ENCODE data around the gene NCS1.

The NCS1 gene

DNA sequence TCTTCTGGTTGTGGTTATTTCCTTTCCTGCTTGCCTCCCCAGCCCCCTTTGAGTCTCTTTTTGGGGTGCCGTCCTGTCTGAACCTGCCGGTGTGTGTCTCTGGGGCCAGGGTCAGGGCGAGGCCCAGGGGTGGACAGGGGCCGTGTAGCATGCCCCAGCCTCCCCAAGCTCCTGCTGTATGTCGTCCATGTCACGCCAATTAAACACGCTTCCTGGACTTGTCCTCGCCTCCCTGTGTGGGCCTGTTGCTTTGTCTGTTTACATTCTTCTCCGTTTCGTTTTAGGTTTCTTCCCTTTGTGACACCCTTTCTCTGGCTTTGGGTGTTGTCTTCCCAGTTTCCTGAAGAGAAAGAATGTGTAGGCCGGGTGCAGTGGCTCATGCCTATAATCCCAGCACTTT, 64.9 kb downstream of the NCS1 start:
- Histone ChIP-seq H3K27ac (ENCODE audit: low read length) (no peak overlapping the region), H3K9ac (ENCODE audit: low read depth, low read length) (no peak overlapping the region), H3K9me3 (ENCODE audit: insufficient read depth, low read depth, low read length) (no peaks in the 10 kb centered on the region), H3K4me3 (ENCODE audit: low read length) (no peak overlapping the region), H3K4me1 (ENCODE audit: insufficient read depth, low read length) (no peaks in the 10 kb centered on the region; the same call in 1 of the 2 replicates), H3K36me3 (ENCODE audit: insufficient read depth, low read depth, low read length) (0 out of 2 replicates have a peak, but pooled peaks cover 11% of the 10 kb centered on the region), H3K27me3 (ENCODE audit: insufficient read depth, low read length) (no peaks in the 10 kb centered on the region)

DNA sequence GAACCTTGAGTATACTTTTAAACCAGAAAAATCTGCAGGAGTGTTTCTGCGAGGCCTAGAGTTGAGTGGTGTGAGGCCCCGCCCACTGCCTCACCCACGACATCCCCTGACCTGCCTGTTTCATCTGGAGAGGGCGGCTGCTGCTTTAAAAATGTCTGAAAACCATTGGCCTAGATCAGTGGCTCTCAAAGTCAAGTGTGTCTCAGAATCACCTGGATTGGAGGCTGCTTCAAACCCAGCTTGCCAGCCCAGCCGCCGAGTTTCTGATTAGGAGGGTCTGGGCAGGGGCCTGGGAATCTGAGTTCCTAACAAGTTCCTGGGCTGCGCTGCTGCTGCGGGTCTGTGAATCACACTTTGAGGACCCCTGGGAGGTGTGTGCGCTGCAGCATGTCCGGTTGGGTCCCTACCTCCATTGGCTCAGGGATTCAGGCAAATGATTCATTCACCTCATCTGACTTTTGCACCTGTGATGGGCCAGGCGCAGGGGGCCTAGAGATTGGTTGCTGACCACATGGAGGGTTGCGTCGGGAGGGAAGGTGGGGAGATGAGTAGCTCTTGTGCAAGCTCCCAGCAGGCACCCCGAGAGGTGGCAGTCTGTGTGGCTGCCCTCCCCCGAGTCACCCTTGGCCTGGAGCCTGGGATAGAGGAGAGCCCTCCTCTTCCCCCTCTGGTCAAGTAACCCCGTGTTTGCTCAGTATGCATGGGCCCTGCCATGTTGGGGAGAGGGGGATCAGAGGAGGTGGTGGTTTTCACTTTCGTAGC, 65.7 kb downstream of the NCS1 start:
- Histone ChIP-seq H3K4me3 (ENCODE audit: low read length) (no peak overlapping the region), H3K27ac (ENCODE audit: low read length) (no peak overlapping the region), H3K4me1 (ENCODE audit: insufficient read depth, low read length) (peaks cover 2% of the 10 kb centered on the region; the same call in 1 of the 2 replicates), H3K36me3 (ENCODE audit: insufficient read depth, low read depth, low read length) (0 out of 2 replicates have a peak, but pooled peaks cover 10% of the 10 kb centered on the region), H3K27me3 (ENCODE audit: insufficient read depth, low read length) (peaks cover 3% of the 10 kb centered on the region), H3K9ac (ENCODE audit: low read depth, low read length) (no peak overlapping the region), H3K9me3 (ENCODE audit: insufficient read depth, low read depth, low read length) (no peaks in the 10 kb centered on the region)

DNA sequence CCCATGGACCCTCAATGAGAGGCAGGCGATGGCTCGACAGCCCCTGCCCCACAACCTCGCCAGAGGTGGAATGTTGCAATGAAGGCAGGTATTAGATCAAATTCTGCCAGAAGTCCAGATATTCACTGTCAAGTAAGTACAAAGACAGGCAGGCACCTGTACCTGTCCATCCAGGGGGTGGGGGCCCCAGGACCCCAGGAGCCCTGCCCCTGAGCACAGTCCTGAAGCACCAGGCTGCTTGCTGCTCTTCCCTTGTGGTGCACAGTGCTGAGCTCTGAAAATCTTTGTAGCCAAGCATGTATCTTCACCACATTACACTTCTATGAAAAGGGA, 67.1 kb downstream of the NCS1 start:
- Histone ChIP-seq H3K4me1 (ENCODE audit: insufficient read depth, low read length) (peaks cover 4% of the 10 kb centered on the region; the same call in 1 of the 2 replicates), H3K27me3 (ENCODE audit: insufficient read depth, low read length) (peaks cover 4% of the 10 kb centered on the region), H3K4me3 (ENCODE audit: low read length) (no peak overlapping the region), H3K9me3 (ENCODE audit: insufficient read depth, low read depth, low read length) (no peaks in the 10 kb centered on the region), H3K27ac (ENCODE audit: low read length) (no peak overlapping the region), H3K36me3 (ENCODE audit: insufficient read depth, low read depth, low read length) (no peaks in the 10 kb centered on the region), H3K9ac (ENCODE audit: low read depth, low read length) (no peak overlapping the region)

DNA sequence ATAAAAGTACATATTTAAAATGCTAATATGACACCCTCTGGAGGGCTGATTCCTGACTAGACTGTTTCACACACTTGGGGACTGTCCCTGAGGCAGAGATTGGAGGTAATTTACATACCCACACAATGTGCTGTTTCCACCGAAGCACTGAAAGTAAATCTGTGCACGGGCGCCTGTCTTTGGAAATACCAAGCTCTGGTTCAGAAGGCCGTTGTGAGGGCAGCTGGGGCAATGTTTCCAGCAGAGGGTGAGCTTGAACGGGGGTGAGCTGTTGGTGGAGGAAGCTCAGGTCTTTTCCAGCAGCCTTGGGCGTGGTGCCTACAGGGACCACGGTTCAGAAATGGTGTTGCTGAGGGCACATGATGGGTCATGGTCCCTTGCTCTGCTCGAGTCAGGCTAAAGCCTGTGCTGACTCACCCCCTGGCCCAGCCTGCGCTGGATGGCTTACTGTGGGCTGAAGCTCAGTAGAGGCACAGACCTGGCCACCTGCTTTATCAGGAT, 67.6 kb downstream of the NCS1 start:
- Histone ChIP-seq H3K27me3 (ENCODE audit: insufficient read depth, low read length) (peaks cover 4% of the 10 kb centered on the region), H3K4me1 (ENCODE audit: insufficient read depth, low read length) (peaks cover 4% of the 10 kb centered on the region; the same call in 1 of the 2 replicates), H3K27ac (ENCODE audit: low read length) (no peak overlapping the region), H3K36me3 (ENCODE audit: insufficient read depth, low read depth, low read length) (no peaks in the 10 kb centered on the region), H3K9me3 (ENCODE audit: insufficient read depth, low read depth, low read length) (no peaks in the 10 kb centered on the region), H3K4me3 (ENCODE audit: low read length) (no peak overlapping the region), H3K9ac (ENCODE audit: low read depth, low read length) (no peak overlapping the region)

DNA sequence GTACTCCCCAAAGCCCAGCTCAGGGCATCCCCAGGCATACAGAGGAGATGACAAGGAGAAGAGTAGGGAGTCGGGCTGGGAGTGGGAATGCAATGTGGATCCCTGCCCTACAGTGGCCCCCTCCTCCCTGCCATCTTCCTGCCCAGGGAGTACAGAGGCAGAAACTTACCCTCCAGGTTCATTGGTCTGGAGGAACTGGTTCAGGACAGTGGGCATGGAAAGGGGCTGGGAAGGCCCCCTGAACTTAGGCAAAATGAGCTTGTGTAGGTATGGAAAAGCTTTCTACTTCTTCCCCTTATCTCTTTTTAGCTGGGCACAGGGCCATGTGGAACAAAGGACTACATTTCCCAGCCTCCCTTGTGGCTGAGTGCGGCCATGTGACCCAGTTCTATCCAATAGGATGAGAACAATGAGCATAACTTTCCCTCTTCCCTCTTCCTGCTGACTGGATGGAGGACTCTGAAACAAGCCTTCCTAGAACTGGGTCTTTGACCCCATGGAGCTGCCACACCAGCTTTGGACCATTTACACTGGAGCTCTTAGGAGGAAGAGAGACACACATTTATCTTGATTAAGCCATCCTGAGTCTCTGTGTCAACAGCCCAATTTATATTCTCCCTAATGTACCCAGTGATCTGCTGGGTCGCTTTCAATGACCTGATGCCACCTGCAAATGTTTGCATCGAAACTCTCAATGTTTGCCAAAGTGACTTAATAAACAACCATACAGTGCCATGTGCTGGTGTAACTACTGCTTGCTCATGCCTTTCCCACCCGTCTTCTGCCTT, 68.4 kb downstream of the NCS1 start:
- Histone ChIP-seq H3K4me1 (ENCODE audit: insufficient read depth, low read length) (peaks cover 4% of the 10 kb centered on the region; the same call in 1 of the 2 replicates), H3K9ac (ENCODE audit: low read depth, low read length) (no peak overlapping the region), H3K27ac (ENCODE audit: low read length) (no peak overlapping the region), H3K4me3 (ENCODE audit: low read length) (no peak overlapping the region), H3K9me3 (ENCODE audit: insufficient read depth, low read depth, low read length) (no peaks in the 10 kb centered on the region), H3K36me3 (ENCODE audit: insufficient read depth, low read depth, low read length) (no peaks in the 10 kb centered on the region), H3K27me3 (ENCODE audit: insufficient read depth, low read length) (peaks cover 4% of the 10 kb centered on the region)

DNA sequence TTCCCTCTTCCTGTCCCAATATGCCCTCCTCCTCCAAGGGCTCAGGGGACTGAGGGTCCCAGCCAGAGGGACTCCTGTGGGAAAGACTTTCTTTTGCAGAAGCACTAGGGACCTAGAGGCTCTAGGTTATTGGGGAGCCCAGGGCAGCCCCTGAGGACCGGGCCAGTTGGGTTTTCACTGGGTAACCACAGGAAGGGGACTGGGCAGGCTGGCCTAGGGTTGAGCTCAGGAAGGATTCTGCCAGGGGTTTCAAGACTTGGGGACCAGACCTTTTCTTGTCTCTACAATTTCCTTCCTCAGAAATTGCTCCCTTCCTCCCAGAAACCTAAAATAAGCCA, 69.0 kb downstream of the NCS1 start:
- Histone ChIP-seq H3K36me3 (ENCODE audit: insufficient read depth, low read depth, low read length) (no peaks in the 10 kb centered on the region), H3K9ac (ENCODE audit: low read depth, low read length) (no peak overlapping the region), H3K4me1 (ENCODE audit: insufficient read depth, low read length) (peaks cover 4% of the 10 kb centered on the region; the same call in 1 of the 2 replicates), H3K27ac (ENCODE audit: low read length) (no peak overlapping the region), H3K27me3 (ENCODE audit: insufficient read depth, low read length) (peaks cover 4% of the 10 kb centered on the region), H3K4me3 (ENCODE audit: low read length) (no peak overlapping the region), H3K9me3 (ENCODE audit: insufficient read depth, low read depth, low read length) (no peaks in the 10 kb centered on the region)

DNA sequence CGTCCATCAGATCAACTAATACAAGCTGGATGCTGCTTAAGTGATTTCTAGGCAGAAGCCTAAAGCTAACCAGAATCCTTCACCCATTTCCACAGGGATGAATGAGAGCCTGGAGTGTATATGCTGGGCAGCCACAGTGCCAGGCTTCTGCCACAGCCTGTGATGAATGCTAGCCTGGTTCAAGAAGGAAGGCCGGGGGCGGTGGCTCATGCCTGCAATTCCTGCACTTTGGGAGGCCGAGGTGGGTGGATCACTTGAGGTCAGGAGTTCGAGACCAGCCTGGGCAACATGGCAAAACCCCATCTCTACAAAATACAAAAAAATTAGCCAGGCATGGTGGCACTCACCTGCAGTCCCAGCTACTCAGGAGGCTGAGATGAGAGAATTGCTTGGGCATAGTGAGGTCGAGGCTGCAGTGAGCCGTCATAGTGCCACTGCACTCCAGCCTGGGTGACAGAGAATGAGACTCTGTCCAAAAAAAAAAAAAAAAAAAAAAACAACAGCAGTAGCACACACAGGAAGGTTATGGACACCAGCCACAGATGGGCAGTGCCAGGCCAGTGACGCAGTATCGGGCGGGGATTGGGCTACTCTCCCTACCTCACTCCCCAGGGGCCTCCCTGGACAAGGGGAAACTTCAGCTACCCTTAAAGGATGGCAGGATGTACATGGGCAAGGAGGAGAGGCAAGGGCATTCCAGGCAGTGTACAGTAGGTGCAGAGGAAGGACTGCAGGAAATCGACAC, 70.2 kb downstream of the NCS1 start:
- peak overlapping the region; percentile 53; the same call in 1 of the 2 replicates for H3K4me3 ChIP-seq (ENCODE audit: low read length)
- no peaks in the 10 kb centered on the region for H3K36me3 ChIP-seq (ENCODE audit: insufficient read depth, low read depth, low read length)
- no peak overlapping the region for H3K9ac ChIP-seq (ENCODE audit: low read depth, low read length)
- H3K4me1 ChIP-seq (ENCODE audit: insufficient read depth, low read length), result peaks cover 4% of the 10 kb centered on the region; the same call in 1 of the 2 replicates
- peaks cover 4% of the 10 kb centered on the region for H3K27me3 ChIP-seq (ENCODE audit: insufficient read depth, low read length)
- no peaks in the 10 kb centered on the region for H3K9me3 ChIP-seq (ENCODE audit: insufficient read depth, low read depth, low read length)
- no peak overlapping the region for H3K27ac ChIP-seq (ENCODE audit: low read length)

DNA sequence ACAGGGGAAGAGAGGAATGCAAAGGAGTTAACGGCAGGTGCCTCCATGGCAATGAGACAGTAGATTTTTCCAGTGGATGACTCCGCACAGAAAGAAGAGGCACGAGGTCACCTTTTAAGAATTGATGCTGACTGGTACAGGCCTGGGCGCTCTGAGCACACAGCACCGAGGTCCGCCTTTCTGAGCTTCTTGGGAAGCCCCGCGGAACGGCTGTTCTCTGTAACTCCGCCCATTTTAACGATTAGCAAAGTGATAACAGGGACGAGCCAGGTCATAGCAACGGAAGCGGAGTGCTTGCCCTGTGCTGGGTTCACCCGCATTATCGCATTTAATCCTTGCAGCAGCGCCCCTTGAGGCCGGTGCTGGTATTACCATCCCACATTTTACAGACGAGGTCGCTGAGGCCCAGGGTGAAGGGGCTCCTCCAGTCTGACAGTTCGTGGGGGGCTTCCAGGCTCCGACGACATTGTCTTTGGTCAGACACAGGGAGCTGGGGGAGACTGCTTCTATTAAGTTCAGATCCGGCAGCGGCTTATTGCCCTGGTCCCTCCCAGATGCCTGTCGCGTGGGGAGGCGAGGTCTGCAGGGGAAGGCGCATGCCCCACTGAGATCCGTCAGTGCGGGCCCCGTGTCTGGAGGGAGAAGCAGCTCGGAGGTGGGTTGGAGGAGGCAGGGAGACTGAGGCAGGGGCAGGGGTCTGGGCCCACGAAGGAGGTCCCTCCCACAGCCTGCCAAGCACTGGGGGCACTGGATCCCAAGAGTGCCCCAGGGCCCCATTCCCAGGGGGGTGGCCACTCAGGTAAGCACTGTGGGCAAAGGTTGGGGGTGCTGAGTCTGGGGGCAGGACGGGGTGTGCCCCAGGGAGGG, 71.0 kb downstream of the NCS1 start:
- Histone ChIP-seq H3K9me3 (ENCODE audit: insufficient read depth, low read depth, low read length) (no peaks in the 10 kb centered on the region), H3K9ac (ENCODE audit: low read depth, low read length) (no peak overlapping the region), H3K27ac (ENCODE audit: low read length) (no peak overlapping the region), H3K4me1 (ENCODE audit: insufficient read depth, low read length) (peaks cover 4% of the 10 kb centered on the region; the same call in 1 of the 2 replicates), H3K27me3 (ENCODE audit: insufficient read depth, low read length) (peaks cover 4% of the 10 kb centered on the region), H3K4me3 (ENCODE audit: low read length) (peak overlapping the region; percentile 53; the same call in 1 of the 2 replicates), H3K36me3 (ENCODE audit: insufficient read depth, low read depth, low read length) (no peaks in the 10 kb centered on the region)

DNA sequence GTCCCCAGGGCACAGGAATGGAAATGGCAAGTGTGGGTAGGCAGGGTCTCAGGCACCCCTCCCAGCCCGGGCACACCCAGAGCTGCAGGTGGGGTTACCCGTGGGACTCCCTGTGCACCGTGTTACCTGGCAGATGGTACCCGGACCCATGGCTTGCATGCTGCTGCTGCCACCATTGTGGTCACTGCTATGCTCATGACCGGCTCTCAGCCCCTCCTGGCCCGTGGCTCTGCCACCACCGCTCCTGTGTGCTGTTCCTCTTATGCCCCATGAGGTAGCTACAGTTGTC, 71.6 kb downstream of the NCS1 start:
- Histone ChIP-seq H3K9me3 (ENCODE audit: insufficient read depth, low read depth, low read length) (no peaks in the 10 kb centered on the region), H3K4me1 (ENCODE audit: insufficient read depth, low read length) (peaks cover 4% of the 10 kb centered on the region; the same call in 1 of the 2 replicates), H3K27me3 (ENCODE audit: insufficient read depth, low read length) (peaks cover 4% of the 10 kb centered on the region), H3K9ac (ENCODE audit: low read depth, low read length) (no peak overlapping the region), H3K4me3 (ENCODE audit: low read length) (no peak overlapping the region), H3K36me3 (ENCODE audit: insufficient read depth, low read depth, low read length) (no peaks in the 10 kb centered on the region), H3K27ac (ENCODE audit: low read length) (no peak overlapping the region)

DNA sequence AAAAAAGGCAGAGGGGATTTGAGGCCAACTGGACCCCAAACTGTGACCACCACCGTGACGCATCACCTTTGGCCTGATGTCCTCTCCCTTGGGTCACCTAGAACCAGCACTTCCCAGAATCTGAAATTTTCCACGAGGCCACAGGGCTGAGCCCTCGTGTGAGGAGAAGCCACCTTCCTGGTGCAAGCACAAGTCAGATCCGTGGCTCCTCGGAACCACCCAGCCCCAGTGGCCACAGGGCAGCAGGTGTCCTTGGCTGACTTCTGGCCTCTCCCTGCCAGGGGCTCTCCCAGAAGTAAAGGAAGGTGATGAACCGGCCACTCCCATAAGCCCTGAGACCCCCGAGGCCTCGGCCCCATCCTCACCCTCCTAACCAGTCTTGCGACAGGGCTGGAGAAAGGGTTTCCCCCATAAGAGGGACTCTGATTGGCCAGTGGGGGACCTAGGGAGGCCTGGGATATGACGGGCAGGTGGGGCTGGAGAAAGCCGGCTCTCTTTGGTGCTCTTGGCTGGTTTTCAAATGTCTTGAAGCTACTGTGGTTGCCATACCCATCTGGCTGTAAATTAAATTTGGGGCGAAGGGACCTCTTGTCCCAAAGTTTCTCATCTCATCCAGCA, 72.5 kb downstream of the NCS1 start:
- Histone ChIP-seq H3K4me3 (ENCODE audit: low read length) (no peak overlapping the region), H3K27me3 (ENCODE audit: insufficient read depth, low read length) (peaks cover 4% of the 10 kb centered on the region), H3K27ac (ENCODE audit: low read length) (no peak overlapping the region), H3K4me1 (ENCODE audit: insufficient read depth, low read length) (peaks cover 4% of the 10 kb centered on the region; the same call in 1 of the 2 replicates), H3K9ac (ENCODE audit: low read depth, low read length) (no peak overlapping the region), H3K36me3 (ENCODE audit: insufficient read depth, low read depth, low read length) (no peaks in the 10 kb centered on the region), H3K9me3 (ENCODE audit: insufficient read depth, low read depth, low read length) (no peaks in the 10 kb centered on the region)

All from iPS-20b (cell line).